ENCODE data around the gene RTKN.
"Not testable (repeated sequence)": the region's sequence is repeated elsewhere in the genome, so short reads cannot be mapped to it uniquely, and the experiment has no call there.

The RTKN gene

DNA sequence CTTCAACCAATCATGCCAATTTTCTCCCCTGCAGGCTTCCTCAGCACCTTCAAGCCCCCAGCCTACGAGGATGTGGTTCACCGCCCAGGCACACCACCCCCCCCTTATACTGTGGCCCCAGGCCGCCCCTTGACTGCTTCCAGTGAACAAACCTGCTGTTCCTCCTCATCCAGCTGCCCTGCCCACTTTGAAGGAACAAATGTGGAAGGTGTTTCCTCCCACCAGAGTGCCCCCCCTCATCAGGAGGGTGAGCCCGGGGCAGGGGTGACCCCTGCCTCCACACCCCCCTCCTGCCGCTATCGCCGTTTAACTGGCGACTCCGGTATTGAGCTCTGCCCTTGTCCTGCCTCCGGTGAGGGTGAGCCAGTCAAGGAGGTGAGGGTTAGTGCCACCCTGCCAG, 18.4 kb upstream of the RTKN start:
- not testable (repeated sequence) for DNase-seq (ENCODE audit: low spot score)

DNA sequence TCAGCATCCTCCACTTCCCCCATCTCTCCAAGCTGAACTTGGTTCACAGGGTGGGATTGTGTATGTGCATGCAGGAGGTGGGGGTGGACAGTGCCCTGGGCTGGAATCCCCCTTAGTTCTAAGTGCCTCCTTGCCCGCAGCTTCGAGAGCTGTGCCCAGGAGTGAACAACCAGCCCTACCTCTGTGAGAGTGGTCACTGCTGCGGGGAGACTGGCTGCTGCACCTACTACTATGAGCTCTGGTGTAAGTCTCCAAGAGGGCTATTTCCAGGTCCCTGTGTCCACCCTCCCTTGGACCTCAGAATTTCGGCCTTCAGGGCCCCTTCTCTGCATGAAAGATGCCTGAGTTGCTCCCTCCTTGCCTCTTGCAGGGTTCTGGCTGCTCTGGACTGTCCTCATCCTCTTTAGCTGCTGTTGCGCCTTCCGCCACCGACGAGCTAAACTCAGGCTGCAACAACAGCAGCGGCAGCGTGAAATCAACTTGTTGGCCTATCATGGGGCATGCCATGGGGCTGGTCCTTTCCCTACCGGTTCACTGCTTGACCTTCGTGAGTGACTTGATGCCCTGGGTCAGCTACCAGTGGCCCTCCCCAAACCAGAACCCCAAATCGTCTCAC, 17.9 kb upstream of the RTKN start:
- DNase-seq (ENCODE audit: low spot score): not testable (repeated sequence)

DNA sequence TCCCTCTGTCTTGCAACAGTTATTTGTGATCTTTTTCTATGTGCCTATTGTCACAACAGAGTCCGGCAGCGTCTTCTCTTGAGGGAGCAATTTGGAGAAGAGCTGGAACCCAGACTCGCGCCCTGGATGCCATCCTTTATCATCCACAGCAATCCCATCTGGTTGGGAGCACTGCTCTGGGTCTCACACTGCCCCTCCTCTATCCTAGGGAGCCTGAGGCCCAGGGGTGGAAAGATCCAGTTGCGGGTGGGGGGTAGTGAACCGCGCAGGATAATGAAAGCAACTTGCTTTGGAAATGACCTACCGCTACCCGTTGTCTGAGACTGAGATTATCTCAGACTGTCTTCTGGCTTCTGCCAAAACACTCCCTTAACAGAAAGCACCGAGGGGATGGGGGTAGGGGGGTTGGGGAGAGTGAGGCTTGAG, 17.2 kb upstream of the RTKN start:
- DNase-seq (ENCODE audit: low spot score): peak; percentile 28

- peak; percentile 100 for DNase-seq (ENCODE audit: low spot score)
Observed at GRCh38 chr2:74458132-74458937, 16.6 kb upstream of the RTKN start, which contains the start of gene WBP1. Gene WBP1 (plus strand): TSS chr2:74458438. CDS start chr2:74458603, 165 bp downstream.

GRCh38 chr2:74457549-74458131, 15.9 kb upstream of the RTKN start:
- DNase-seq (ENCODE audit: low spot score): peak; percentile 64

- no peak for DNase-seq (ENCODE audit: low spot score)
Observed at GRCh38 chr2:74457129-74457548, 15.4 kb upstream of the RTKN start.

DNA sequence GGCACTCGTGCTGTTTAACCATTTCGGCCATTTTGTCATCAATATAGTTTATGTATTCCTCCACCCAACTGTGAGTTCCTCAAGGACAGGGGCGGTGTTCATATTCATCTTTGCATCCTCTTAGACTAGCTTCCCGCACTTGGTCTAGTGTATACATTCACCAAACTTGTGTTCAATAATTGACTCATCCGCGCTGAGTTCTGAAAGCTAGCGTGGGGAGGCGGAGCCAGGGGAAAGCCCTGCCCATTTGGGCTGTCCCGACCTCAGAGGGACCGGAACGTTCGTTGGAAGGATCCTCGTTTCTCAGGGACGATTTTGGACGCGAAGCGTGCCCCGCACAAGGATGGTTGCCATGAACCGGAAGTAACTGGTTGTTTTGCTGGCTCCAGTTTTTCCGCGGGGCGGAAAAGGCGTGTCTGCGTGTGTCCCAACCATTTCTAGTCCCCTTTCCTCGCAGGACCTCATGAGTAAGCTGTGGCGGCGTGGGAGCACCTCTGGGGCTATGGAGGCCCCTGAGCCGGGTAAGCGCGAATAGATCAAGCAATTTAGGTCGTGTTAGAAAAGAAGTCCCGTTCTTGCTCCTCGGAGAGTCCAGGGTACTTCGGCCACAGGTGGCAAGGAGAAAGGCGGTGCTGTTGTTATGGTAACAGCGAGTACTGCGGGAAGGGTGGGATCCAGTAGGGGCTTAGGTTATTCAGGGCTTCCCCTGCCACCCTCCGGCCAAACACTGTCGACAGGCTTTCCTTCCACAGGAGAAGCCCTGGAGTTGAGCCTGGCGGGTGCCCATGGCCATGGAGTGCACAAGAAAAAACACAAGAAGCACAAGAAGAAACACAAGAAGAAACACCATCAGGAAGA, 13.1 kb upstream of the RTKN start, which contains the start of gene INO80B:
INO80B (plus strand) TSS at position 434 of the 858 bp plus-strand sequence; CDS start at position 464, 30 bp downstream.
- DNase-seq (ENCODE audit: low spot score): peak; percentile 98

- DNase-seq (ENCODE audit: low spot score): no peak
Observed at GRCh38 chr2:74450570-74451190, 8.9 kb upstream of the RTKN start.

GRCh38 chr2:74448771-74449170, 7.0 kb upstream of the RTKN start:
- DNase-seq (ENCODE audit: low spot score): no peak

DNA sequence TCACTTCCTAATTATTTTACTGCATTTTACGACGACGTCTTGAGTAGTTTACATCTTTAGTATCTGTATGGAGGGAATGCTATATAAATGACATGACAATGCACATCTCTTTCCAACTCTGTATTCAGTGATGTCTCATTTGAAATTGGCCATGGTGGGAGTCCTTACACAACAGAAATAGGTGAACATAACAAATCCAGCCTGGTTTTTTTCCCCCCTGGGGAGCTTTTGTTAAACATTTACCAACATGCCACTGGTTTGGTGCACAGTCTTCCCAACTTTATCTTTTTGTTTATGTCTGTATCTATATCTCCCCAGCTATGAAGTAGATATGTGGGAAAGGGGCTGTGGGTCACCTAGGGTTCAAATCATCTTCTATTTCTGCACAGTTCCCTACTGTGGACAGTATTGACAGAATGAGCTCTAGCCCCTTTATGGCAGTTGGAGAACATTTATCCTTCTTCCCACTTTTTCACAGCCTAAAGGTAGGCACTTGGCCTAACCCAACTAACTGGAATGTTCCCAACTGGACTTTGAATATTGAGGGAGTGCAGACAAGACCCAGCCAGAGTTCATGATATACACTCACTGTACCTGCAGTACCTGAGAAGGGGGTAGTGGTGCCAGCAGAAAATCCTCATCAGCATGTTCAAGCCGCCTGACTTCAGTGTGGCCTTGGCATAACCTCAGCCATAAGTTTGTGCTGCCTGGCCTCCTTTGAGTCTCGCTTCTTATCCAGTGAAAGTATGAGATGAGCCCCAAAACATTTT, 5.7 kb upstream of the RTKN start:
- peak; percentile 31 for DNase-seq (ENCODE audit: low spot score)

DNA sequence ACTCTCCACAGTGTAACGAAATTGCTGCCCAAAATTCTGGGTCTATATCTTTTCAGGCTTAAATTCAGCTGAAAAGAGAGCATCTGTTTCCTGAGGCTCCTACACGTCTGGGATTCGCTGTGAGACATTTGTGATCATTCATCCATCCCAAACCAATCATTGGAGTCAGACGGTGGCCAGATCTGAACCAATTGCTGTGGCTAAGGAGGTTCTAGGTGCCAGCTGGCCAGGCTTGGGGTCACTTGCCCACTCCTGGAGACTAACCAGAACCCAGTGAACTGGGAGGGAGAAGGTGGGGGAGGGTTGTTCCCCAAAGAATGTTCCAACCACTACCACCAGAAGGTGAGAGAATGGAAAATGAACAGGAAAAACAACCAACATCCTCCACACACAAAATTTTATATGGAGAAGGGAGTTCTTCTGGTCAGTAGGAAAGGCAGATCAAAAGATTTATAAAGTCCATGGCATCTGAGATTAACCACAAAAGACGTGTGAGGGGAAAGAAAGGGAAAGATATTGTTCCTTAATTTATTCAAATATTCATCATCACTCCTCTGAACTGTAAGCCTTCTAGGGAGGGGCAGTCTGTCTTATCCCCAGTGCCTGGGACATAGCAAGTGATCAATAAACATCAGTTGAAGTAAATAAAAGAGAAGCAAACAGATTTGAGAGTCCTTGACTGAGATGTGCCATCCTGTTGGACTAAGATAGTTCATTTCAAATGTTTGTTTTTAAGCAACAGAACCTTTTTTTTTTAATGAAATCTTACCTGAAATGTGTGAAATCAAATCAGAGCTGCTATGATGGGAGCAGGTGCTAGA, 3.0 kb upstream of the RTKN start:
- DNase-seq (ENCODE audit: low spot score): no peak

DNA sequence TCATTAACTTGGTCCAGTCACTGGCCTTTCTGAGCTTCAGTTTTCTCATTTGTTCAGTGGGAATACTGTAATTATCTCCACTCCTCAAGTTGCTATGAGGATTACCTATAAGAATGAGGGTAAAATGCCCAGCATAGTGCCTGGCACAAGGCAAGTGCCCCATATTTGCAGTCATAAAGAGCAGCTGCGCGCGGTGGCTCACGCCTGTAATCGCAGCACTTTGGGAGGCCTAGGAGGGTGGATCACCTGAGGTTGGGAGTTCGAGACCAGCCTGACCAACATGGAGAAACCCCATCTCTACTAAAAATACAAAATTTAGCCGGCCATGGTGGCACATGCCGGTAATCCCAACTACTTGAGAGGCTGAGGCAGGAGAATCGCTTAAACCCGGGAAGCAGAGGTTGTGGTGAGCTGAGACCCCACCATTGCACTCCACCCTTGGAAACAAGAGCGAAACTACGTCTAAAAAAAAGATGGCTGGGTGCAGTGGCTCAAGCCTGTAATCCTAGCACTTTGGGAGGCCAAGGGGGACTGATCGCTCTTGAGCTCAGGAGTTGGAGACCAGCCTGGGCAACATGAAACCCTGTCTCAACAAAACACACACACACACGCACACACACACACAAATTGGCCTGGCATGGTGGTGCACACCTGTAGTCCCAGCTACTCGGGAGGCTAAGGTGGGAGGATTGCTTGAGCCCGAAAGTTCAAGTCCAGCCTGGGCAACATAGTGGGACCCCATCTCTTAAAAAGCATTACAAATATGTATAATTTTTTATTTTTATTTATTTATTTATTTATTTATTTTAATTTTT, 953 bp upstream of the RTKN start:
- DNase-seq (ENCODE audit: low spot score): not testable (repeated sequence)

- DNase-seq (ENCODE audit: low spot score): no peak
Observed at GRCh38 chr2:74441170-74441689, 507 bp downstream of the RTKN start.

GRCh38 chr2:74440378-74441169, 1.2 kb downstream of the RTKN start:
- peak; percentile 92 for DNase-seq (ENCODE audit: low spot score)

GRCh38 chr2:74439803-74440377, 1.8 kb downstream of the RTKN start:
- no peak for DNase-seq (ENCODE audit: low spot score)

DNA sequence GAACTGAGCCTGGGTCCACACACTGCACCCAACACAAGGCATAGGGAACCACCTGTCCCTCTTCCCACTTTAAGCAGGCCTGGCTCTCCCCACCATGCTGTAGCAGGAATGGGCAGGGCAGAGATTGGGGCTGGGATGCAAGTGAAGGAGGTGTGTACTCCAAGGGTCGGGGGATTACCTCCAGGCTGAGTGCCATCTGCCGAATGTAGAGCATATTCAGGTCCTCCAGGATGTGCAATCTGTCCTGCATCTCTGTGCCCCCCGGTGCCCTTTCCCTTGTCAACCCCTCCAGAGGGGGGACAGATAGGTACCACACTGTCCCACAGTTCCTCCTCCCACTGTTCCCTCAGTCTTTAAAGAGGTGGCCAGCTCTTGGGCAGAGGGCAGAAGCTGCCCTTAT, 2.4 kb downstream of the RTKN start:
- DNase-seq (ENCODE audit: low spot score): no peak

- no peak for DNase-seq (ENCODE audit: low spot score)
Observed at GRCh38 chr2:74438248-74438647, 3.5 kb downstream of the RTKN start.
